Peyer's patch (tissue), 4 donors: ENCODE data around the gene ELL.

Experiments used
- CTCF ChIP-seq, 6 experiments: fragments of 450-650 bp in 4 of 6; fragments of 200-600 bp in 2 of 6; sonication (generic) in 1 of 6; IDR thresholded peaks; one replicate each; pipeline ENCODE4 v1.5.1; 2017 to 2019; ENCODE audit warnings: antibody characterized with exemption in 6 of 6, mild to moderate bottlenecking in 3 of 6, moderate library complexity in 1 of 6
- POLR2A ChIP-seq, 2 donors: fragments of 450-650 bp; IDR thresholded peaks; one replicate each; pipeline ENCODE4 v1.5.1; 2017; ENCODE audit warnings: antibody characterized with exemption in 2 of 2, mild to moderate bottlenecking in 2 of 2, moderate library complexity in 2 of 2

GRCh38 chr19:18514800-18515682 lies 6.8 kb downstream of the ELL start:
- peak in 1 of 6 experiments; percentile 13 for TF ChIP-seq CTCF (IDR thresholded peaks at IDR 0.05)
- TF ChIP-seq POLR2A (IDR thresholded peaks at IDR 0.05), result peak in 1 of 2 donors; percentile 51
